ENCODE data around the gene FEZ2.

The FEZ2 gene

DNA sequence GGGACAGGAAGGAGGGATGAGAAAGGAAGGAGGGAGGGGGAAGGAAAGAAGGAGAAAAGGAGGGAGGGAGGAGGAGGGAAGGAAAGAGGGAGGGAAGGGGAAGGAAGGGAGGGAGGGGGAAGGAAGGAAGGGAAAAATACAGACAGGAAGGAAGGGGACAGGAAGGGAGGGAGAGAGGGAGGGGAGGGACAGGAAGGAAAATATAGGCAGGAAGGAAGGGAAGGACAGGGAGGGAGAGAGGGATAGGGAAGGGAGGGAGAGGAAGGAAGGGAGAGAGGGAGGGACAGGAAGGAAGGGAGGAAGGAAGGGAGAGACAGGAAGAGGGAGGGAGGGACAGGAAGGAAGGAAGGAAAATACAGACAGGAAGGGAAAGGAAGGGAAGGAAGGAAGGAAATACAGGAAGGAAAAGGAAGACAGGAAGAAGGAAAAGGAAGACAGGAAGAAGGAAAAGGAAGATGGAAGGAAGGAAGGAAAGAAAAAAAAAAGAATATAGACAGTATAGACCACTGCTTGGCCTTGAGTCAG is 63.6 kb downstream of the FEZ2 start:
- Histone ChIP-seq H3K9ac (ENCODE audit: low read length) (no peak overlapping the region), H3K18ac (ENCODE audit: low read length) (no peak overlapping the region), H2AFZ (ENCODE audit: insufficient read depth, low read length, poor library complexity) (no peak overlapping the region), H2BK12ac (ENCODE audit: low read length) (no peak overlapping the region), H4K8ac (ENCODE audit: low read depth, low read length) (no peak overlapping the region), H3K14ac (ENCODE audit: low read length) (no peak overlapping the region), H4K91ac (ENCODE audit: low read depth, low read length) (no peak overlapping the region), H3K79me2 (ENCODE audit: control insufficient read depth, insufficient read depth, low read length, poor library complexity) (no peaks in the 10 kb centered on the region), H3K4me3 (ENCODE audit: low read depth, low read length) (no peak overlapping the region), H2AK5ac (ENCODE audit: low read length) (no peak overlapping the region), H2BK5ac (ENCODE audit: low read depth, low read length, poor library complexity) (no peak overlapping the region), H3K36me3 (ENCODE audit: control insufficient read depth in 1 of 2, insufficient read depth in 2 of 2, low read length in 2 of 2) (peaks cover 26 to 36% of the 10 kb centered on the region in 2 experiments), H2BK120ac (ENCODE audit: insufficient read depth, low read length, poor library complexity) (no peak overlapping the region), H3K79me1 (ENCODE audit: low read length) (no peaks in the 10 kb centered on the region), H3K23ac (ENCODE audit: low read length) (no peak overlapping the region), H3K27me3 (ENCODE audit: insufficient read depth, low read length) (no peaks in the 10 kb centered on the region), H3K4me2 (ENCODE audit: low read length) (no peak overlapping the region), H3K4me1 (ENCODE audit: control insufficient read depth in 1 of 2, insufficient read depth in 2 of 2, low read length in 2 of 2) (no peaks in the 10 kb centered on the region), H3K27ac (ENCODE audit: low read depth, low read length) (no peak overlapping the region), H4K12ac (ENCODE audit: low read depth, low read length) (no peak overlapping the region), H3K4ac (ENCODE audit: low read depth, low read length) (no peak overlapping the region), H3K9me3 (ENCODE audit: insufficient read depth, low read depth, low read length) (peaks cover 2% of the 10 kb centered on the region)
- no peak for DNase-seq

GRCh38 chr2:36530983-36531354 is 67.0 kb downstream of the FEZ2 start:
- no peak for DNase-seq
- Histone ChIP-seq H4K12ac (ENCODE audit: low read depth, low read length) (no peak overlapping the region), H2AK5ac (ENCODE audit: low read length) (no peak overlapping the region), H3K23ac (ENCODE audit: low read length) (no peak overlapping the region), H3K4me3 (ENCODE audit: low read depth, low read length) (no peak overlapping the region), H3K36me3 (ENCODE audit: control insufficient read depth in 1 of 2, insufficient read depth in 2 of 2, low read length in 2 of 2) (peaks cover 10 to 20% of the 10 kb centered on the region in 2 experiments), H3K79me1 (ENCODE audit: low read length) (no peaks in the 10 kb centered on the region), H3K4ac (ENCODE audit: low read depth, low read length) (no peak overlapping the region), H3K27me3 (ENCODE audit: insufficient read depth, low read length) (no peaks in the 10 kb centered on the region), H4K8ac (ENCODE audit: low read depth, low read length) (no peak overlapping the region), H3K4me1 (ENCODE audit: control insufficient read depth in 1 of 2, insufficient read depth in 2 of 2, low read length in 2 of 2) (no peaks in the 10 kb centered on the region), H2BK5ac (ENCODE audit: low read depth, low read length, poor library complexity) (no peak overlapping the region), H3K14ac (ENCODE audit: low read length) (no peak overlapping the region), H3K27ac (ENCODE audit: low read depth, low read length) (no peak overlapping the region), H3K18ac (ENCODE audit: low read length) (no peak overlapping the region), H3K4me2 (ENCODE audit: low read length) (no peak overlapping the region), H3K79me2 (ENCODE audit: control insufficient read depth, insufficient read depth, low read length, poor library complexity) (no peaks in the 10 kb centered on the region), H3K9me3 (ENCODE audit: insufficient read depth, low read depth, low read length) (no peaks in the 10 kb centered on the region), H4K91ac (ENCODE audit: low read depth, low read length) (no peak overlapping the region), H2AFZ (ENCODE audit: insufficient read depth, low read length, poor library complexity) (no peak overlapping the region), H3K9ac (ENCODE audit: low read length) (no peak overlapping the region), H2BK120ac (ENCODE audit: insufficient read depth, low read length, poor library complexity) (no peak overlapping the region), H2BK12ac (ENCODE audit: low read length) (no peak overlapping the region)
- WGBS (ENCODE audit: extremely low coverage, insufficient coverage, insufficient read length) = no CpG with 5 or more reads among the region's 3 CpGs

DNA sequence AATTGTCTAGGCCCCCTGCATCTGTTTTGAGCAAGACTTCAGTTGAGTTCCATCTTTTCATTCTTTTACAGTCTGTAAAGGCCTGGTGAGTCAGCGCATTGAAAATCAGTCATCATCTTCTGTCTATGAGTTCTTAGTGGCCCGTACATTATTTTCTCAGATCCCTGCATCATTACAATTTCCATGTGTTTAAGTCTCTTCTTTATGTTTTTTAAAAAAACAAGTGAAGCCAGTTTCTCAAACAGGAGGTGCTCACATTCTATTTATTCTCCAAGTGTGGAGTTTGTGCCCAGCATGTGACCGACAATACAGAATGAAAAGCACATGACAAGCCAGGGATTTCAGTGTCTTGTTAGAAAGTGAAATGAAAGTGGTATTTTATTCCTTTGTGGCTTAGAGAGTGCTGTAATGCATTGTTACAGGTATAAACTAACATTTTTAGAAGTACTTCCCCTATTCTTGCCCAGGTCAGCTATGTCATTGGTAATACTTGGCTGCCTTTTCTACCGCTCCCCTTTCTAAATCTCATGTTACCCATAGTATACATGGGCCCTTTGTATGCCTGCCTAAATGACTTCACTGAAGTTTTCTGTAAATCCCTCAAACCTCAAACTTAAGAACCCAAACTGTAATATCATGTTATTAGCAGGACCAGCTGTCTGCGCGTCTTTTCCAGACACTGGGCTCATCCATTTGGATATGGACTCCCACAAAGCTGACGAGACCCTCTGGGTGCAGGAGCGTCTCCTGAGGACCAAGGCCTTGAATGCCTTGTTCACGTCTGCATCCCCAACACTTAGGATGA is 67.6 kb downstream of the FEZ2 start:
- H4K91ac ChIP-seq (ENCODE audit: low read depth, low read length) = no peak overlapping the region
- no peak overlapping the region for H2BK12ac ChIP-seq (ENCODE audit: low read length)
- no peaks in the 10 kb centered on the region for H3K79me2 ChIP-seq (ENCODE audit: control insufficient read depth, insufficient read depth, low read length, poor library complexity)
- no peaks in the 10 kb centered on the region for H3K27me3 ChIP-seq (ENCODE audit: insufficient read depth, low read length)
- no peak overlapping the region for H3K4me2 ChIP-seq (ENCODE audit: low read length)
- H2AK5ac ChIP-seq (ENCODE audit: low read length) = no peak overlapping the region
- no peak overlapping the region for H3K4ac ChIP-seq (ENCODE audit: low read depth, low read length)
- no peak overlapping the region for H2BK120ac ChIP-seq (ENCODE audit: insufficient read depth, low read length, poor library complexity)
- H2BK5ac ChIP-seq (ENCODE audit: low read depth, low read length, poor library complexity) = no peak overlapping the region
- no peak overlapping the region for H3K18ac ChIP-seq (ENCODE audit: low read length)
- peaks cover 9 to 20% of the 10 kb centered on the region in 2 experiments for H3K36me3 ChIP-seq (ENCODE audit: control insufficient read depth in 1 of 2, insufficient read depth in 2 of 2, low read length in 2 of 2)
- no peak overlapping the region for H4K12ac ChIP-seq (ENCODE audit: low read depth, low read length)
- H3K9me3 ChIP-seq (ENCODE audit: insufficient read depth, low read depth, low read length) = no peaks in the 10 kb centered on the region
- H3K4me1 ChIP-seq (ENCODE audit: control insufficient read depth in 1 of 2, insufficient read depth in 2 of 2, low read length in 2 of 2) = no peaks in the 10 kb centered on the region
- no peak overlapping the region for H3K9ac ChIP-seq (ENCODE audit: low read length)
- H3K4me3 ChIP-seq (ENCODE audit: low read depth, low read length) = no peak overlapping the region
- peak in 1 of 2 donors; percentile 35 for DNase-seq
- no peak overlapping the region for H4K8ac ChIP-seq (ENCODE audit: low read depth, low read length)
- no peak overlapping the region for H3K27ac ChIP-seq (ENCODE audit: low read depth, low read length)
- no peak overlapping the region for H3K23ac ChIP-seq (ENCODE audit: low read length)
- no peaks in the 10 kb centered on the region for H3K79me1 ChIP-seq (ENCODE audit: low read length)
- WGBS (ENCODE audit: extremely low coverage, insufficient coverage, insufficient read length) = no CpG with 5 or more reads among the region's 9 CpGs
- no peak overlapping the region for H2AFZ ChIP-seq (ENCODE audit: insufficient read depth, low read length, poor library complexity)
- H3K14ac ChIP-seq (ENCODE audit: low read length) = no peak overlapping the region

DNA sequence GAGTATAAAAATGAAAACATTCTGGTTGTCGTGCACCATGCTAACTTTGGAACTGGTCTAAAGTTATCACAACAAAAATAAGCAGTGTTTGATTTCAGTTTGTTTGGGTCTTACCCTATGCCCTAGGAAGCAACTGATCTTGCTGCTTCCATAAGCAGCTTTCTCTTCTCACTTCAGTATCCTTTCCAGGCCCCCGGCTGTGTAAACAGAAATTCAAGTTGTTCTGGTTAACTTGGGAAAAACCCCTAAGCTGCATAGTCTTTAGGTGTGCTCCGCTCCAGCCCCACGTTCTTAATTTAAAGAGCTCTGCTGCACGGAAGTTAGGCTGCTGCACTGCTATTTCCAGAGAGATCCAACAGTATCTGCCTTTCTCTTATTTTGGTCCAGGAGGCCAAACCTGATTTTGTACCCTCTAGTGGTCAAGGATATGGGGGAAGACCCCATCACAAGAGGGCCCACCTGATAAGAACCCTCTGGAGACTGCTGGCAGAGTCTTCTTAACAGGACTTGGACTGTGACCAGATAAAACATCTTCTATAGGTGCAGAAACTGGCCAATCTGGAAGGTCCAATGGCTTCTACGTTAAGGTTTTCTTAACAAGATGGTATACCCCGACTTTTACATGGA is 69.1 kb downstream of the FEZ2 start:
- H2BK12ac ChIP-seq (ENCODE audit: low read length) = no peak overlapping the region
- peak in 1 of 2 donors; percentile 28 for DNase-seq
- no peak overlapping the region for H3K4me3 ChIP-seq (ENCODE audit: low read depth, low read length)
- no peak overlapping the region for H3K14ac ChIP-seq (ENCODE audit: low read length)
- no peak overlapping the region for H2BK120ac ChIP-seq (ENCODE audit: insufficient read depth, low read length, poor library complexity)
- H3K79me2 ChIP-seq (ENCODE audit: control insufficient read depth, insufficient read depth, low read length, poor library complexity) = no peaks in the 10 kb centered on the region
- H3K4me1 ChIP-seq (ENCODE audit: control insufficient read depth in 1 of 2, insufficient read depth in 2 of 2, low read length in 2 of 2) = no peaks in the 10 kb centered on the region
- no peak overlapping the region for H2AK5ac ChIP-seq (ENCODE audit: low read length)
- H3K9ac ChIP-seq (ENCODE audit: low read length) = no peak overlapping the region
- no peak overlapping the region for H4K12ac ChIP-seq (ENCODE audit: low read depth, low read length)
- H3K36me3 ChIP-seq (ENCODE audit: control insufficient read depth in 1 of 2, insufficient read depth in 2 of 2, low read length in 2 of 2) = peaks cover 9 to 21% of the 10 kb centered on the region in 2 experiments
- H3K23ac ChIP-seq (ENCODE audit: low read length) = no peak overlapping the region
- H3K4ac ChIP-seq (ENCODE audit: low read depth, low read length) = no peak overlapping the region
- H3K4me2 ChIP-seq (ENCODE audit: low read length) = no peak overlapping the region
- no peaks in the 10 kb centered on the region for H3K27me3 ChIP-seq (ENCODE audit: insufficient read depth, low read length)
- WGBS (ENCODE audit: extremely low coverage, insufficient coverage, insufficient read length) = no CpG with 5 or more reads among the region's 7 CpGs
- no peaks in the 10 kb centered on the region for H3K9me3 ChIP-seq (ENCODE audit: insufficient read depth, low read depth, low read length)
- no peak overlapping the region for H3K27ac ChIP-seq (ENCODE audit: low read depth, low read length)
- H3K18ac ChIP-seq (ENCODE audit: low read length) = no peak overlapping the region
- H4K8ac ChIP-seq (ENCODE audit: low read depth, low read length) = no peak overlapping the region
- no peak overlapping the region for H2BK5ac ChIP-seq (ENCODE audit: low read depth, low read length, poor library complexity)
- H4K91ac ChIP-seq (ENCODE audit: low read depth, low read length) = no peak overlapping the region
- no peaks in the 10 kb centered on the region for H3K79me1 ChIP-seq (ENCODE audit: low read length)
- no peak overlapping the region for H2AFZ ChIP-seq (ENCODE audit: insufficient read depth, low read length, poor library complexity)
